GM23338 (cell line): Measurements from ENCODE around the gene KCTD15. TPM values are rescaled to one million over a fixed set of nuclear protein-coding genes. Genes with fewer than 3 reads are reported as not detected.

Experiments
- ATAC-seq: fragments of 200-7000 bp; cut with Tn5 transposase; 3 replicates; pipeline ENCODE4 v1.9.1; 2020
- DNase-seq: peaks from one replicate; pipeline ENCODE4 v3.0.0-alpha.2; 2015; ENCODE audit warnings: low spot score
- H2AFZ ChIP-seq: fragments of 200-600 bp; sonication (generic); 2 replicates; pipeline ENCODE4 v1.8.0; 2016; ENCODE audit warnings: antibody characterized with exemption, mild to moderate bottlenecking, moderate library complexity
- H3F3A ChIP-seq: fragments of 200-600 bp; sonication (generic); replicated peaks from 2 replicates; pipeline ENCODE4 v1.8.0; 2017; ENCODE audit warnings: antibody characterized with exemption, mixed run types, low read depth
- H3K27ac ChIP-seq: fragments of 200-600 bp; sonication (generic); 2 replicates; pipeline ENCODE4 v1.6.1; 2016; ENCODE audit warnings: low read depth
- H3K27me3 ChIP-seq: fragments of 200-600 bp; sonication (generic); 2 replicates; pipeline ENCODE4 v1.8.0; 2016; ENCODE audit warnings: mild to moderate bottlenecking, mixed run types, moderate library complexity; ENCODE audit not compliant: insufficient read depth
- H3K36me3 ChIP-seq: fragments of 200-600 bp; sonication (generic); 2 replicates; pipeline ENCODE4 v1.8.0; 2016; ENCODE audit warnings: mild to moderate bottlenecking; ENCODE audit not compliant: insufficient read depth
- H3K4me1 ChIP-seq: fragments of 200-600 bp; sonication (generic); 2 replicates; pipeline ENCODE4 v1.8.0; 2016; ENCODE audit warnings: mild to moderate bottlenecking, moderate library complexity; ENCODE audit not compliant: insufficient read depth
- H3K4me2 ChIP-seq: fragments of 200-600 bp; sonication (generic); 2 replicates; pipeline ENCODE4 v1.7.1; 2017; ENCODE audit warnings: mixed run types
- H3K4me3 ChIP-seq: fragments of 200-600 bp; sonication (generic); 2 replicates; pipeline ENCODE4 v1.6.1; 2016; ENCODE audit warnings: mixed run types
- H3K79me2 ChIP-seq: fragments of 200-600 bp; sonication (generic); replicated peaks from 2 replicates; pipeline ENCODE4 v1.8.0; 2017; ENCODE audit warnings: mild to moderate bottlenecking; ENCODE audit not compliant: insufficient read depth
- H3K9me2 ChIP-seq: fragments of 200-600 bp; sonication (generic); 2 replicates; pipeline ENCODE4 v1.8.0; 2017; ENCODE audit not compliant: insufficient read depth
- H4K20me1 ChIP-seq: fragments of 200-600 bp; sonication (generic); replicated peaks from 2 replicates; pipeline ENCODE4 v1.8.0; 2017; ENCODE audit warnings: mild to moderate bottlenecking; ENCODE audit not compliant: insufficient read depth
- H3K27ac Mint-ChIP-seq: 2 replicates; pipeline ENCODE4 v1.8.0; 2020; ENCODE audit warnings: inconsistent platforms, mild to moderate bottlenecking, moderate library complexity, mixed read lengths
- H3K27me3 Mint-ChIP-seq: 3 replicates; pipeline ENCODE4 v1.8.0; 2022; ENCODE audit warnings: low read depth, mild to moderate bottlenecking, moderate library complexity, mixed read lengths, inconsistent platforms; ENCODE audit not compliant: insufficient read depth, poor library complexity
- H3K36me3 Mint-ChIP-seq: 3 replicates; pipeline ENCODE4 v1.8.0; 2021; ENCODE audit warnings: low read depth, mild to moderate bottlenecking, inconsistent platforms, moderate library complexity, mixed read lengths
- H3K4me1 Mint-ChIP-seq: 3 replicates; pipeline ENCODE4 v1.8.0; 2020; ENCODE audit warnings: mild to moderate bottlenecking, inconsistent platforms, mixed read lengths
- H3K4me3 Mint-ChIP-seq: 3 replicates; pipeline ENCODE4 v1.8.0; 2021; ENCODE audit warnings: moderate library complexity, mild to moderate bottlenecking, inconsistent platforms, mixed read lengths
- H3K9me3 Mint-ChIP-seq: 3 replicates; pipeline ENCODE4 v1.8.0; 2020; ENCODE audit warnings: moderate library complexity, mild to moderate bottlenecking, inconsistent platforms, mixed read lengths
- CREB1 ChIP-seq: fragments of 250-450 bp; sonication (Bioruptor Pico); IDR thresholded peaks from 2 replicates; pipeline ENCODE4 v1.5.0; 2020; ENCODE audit warnings: low read depth, mild to moderate bottlenecking, moderate library complexity
- EZH2 ChIP-seq: fragments of 200-600 bp; sonication (generic); IDR thresholded peaks from one replicate; pipeline ENCODE4 v1.8.0; 2017; ENCODE audit warnings: antibody characterized with exemption, mild to moderate bottlenecking, low read depth; ENCODE audit not compliant: unreplicated experiment
- EZH2phosphoT487 ChIP-seq: fragments of 200-600 bp; sonication (generic); IDR thresholded peaks from one replicate; pipeline ENCODE4 v1.8.1; 2018; ENCODE audit warnings: antibody characterized with exemption; ENCODE audit not compliant: unreplicated experiment
- JUNB ChIP-seq: IDR thresholded peaks from one replicate; pipeline ENCODE4 v1.6.1; 2016; ENCODE audit warnings: antibody characterized with exemption; ENCODE audit not compliant: unreplicated experiment
- NANOG ChIP-seq: IDR thresholded peaks from 2 replicates; pipeline ENCODE4 v1.6.1; 2016; ENCODE audit warnings: antibody characterized with exemption, borderline replicate concordance
- POLR2AphosphoS5 ChIP-seq: IDR thresholded peaks from 2 replicates; pipeline ENCODE4 v1.6.1; 2016; ENCODE audit warnings: antibody characterized with exemption, low read depth
- STAT1 ChIP-seq: IDR thresholded peaks from one replicate; pipeline ENCODE4 v1.6.1; 2016; ENCODE audit warnings: antibody characterized with exemption; ENCODE audit not compliant: unreplicated experiment
- ZNF114 ChIP-seq: fragments of 250-450 bp; sonication (Bioruptor Pico); IDR thresholded peaks from 2 replicates; pipeline ENCODE4 v1.5.0; 2020; ENCODE audit warnings: mild to moderate bottlenecking, moderate library complexity
- ZNF331 ChIP-seq: fragments of 250-450 bp; sonication (Bioruptor Pico); IDR thresholded peaks from 2 replicates; pipeline ENCODE4 v1.5.0; 2020; ENCODE audit warnings: low read depth, mild to moderate bottlenecking, moderate library complexity
- polyA plus RNA-seq: library from polyadenylated mRNA; unstranded; fragments of >200 nt; fragmentation: Nextera tagmentation; extraction: Ambion mirVana; gene quantifications from 2 replicates; pipeline ENCODE4 v1.2.1, GENCODE V29; 2016
- total RNA-seq: library from RNA; depleted of rRNA; stranded (reverse); fragments of >200 nt; shearing (Covaris generic); gene quantifications from 2 replicates; pipeline ENCODE4 v1.2.3, GENCODE V29; 2014
- TF ChIP-seq, protein P1 (sequence below): IDR thresholded peaks from 2 replicates; pipeline ENCODE4 v1.6.1; 2016; ENCODE audit warnings: antibody characterized with exemption
- TF ChIP-seq, protein P2 (sequence below): fragments of 250-450 bp; sonication (Bioruptor Pico); IDR thresholded peaks from 2 replicates; pipeline ENCODE4 v1.5.0; 2020; ENCODE audit warnings: mild to moderate bottlenecking, moderate library complexity
- TF ChIP-seq, protein P3 (sequence below), 2 experiments: fragments of 200-600 bp in 1 of 2; sonication (generic) in 1 of 2; conservative IDR thresholded peaks; 2 replicates each; pipeline versions ENCODE4 v1.5.1 to v1.6.1; 2016 to 2017; ENCODE audit warnings: antibody characterized with exemption in 2 of 2, low read depth in 2 of 2, mild to moderate bottlenecking in 2 of 2, moderate library complexity in 1 of 2
- TF ChIP-seq, protein P4 (sequence below): IDR thresholded peaks from one replicate; pipeline ENCODE4 v1.6.1; 2018; ENCODE audit warnings: antibody characterized with exemption; ENCODE audit not compliant: unreplicated experiment

KCTD15 gene
- total and polyA plus RNA-seq, 2 experiments from 2014 or later: 5.1 to 60.1 TPM

DNA sequence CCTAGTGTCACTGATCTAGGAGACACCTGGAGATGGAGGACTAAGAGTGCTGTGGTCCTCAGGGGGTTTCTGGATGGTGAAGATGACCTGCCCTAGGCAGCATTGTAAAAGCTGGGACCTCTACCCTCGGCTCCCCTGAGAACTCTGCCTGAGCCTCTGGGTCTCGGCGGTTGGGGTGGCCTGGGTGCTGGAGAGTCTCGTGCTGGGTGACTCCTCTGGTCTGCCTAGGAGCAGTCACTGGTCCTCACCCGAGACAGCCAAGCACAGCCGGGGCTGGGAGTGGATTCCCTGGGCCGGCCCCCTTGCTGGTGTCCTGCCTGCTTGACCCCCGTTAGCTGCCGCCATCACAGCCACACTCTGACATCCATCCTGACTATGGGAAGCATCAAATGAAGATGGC lies 6.7 kb downstream of the KCTD15 start:
- H3K4me1 Mint-ChIP-seq: peaks cover 18% of the 10 kb centered on the region
- H3F3A ChIP-seq: 0 out of 2 replicates have a peak, but pooled peaks cover 2% of the 10 kb centered on the region
- H3K4me3 Mint-ChIP-seq: no peak overlapping the region; the same call in 2 of the 3 replicates
- no peak overlapping the region for H3K27ac ChIP-seq
- H2AFZ ChIP-seq: no peak overlapping the region
- H3K9me3 Mint-ChIP-seq: no peaks in the 10 kb centered on the region
- H3K36me3 Mint-ChIP-seq: peaks cover 80% of the 10 kb centered on the region
- no peak overlapping the region for H3K4me3 ChIP-seq
- H3K4me1 ChIP-seq: peaks cover 14% of the 10 kb centered on the region
- ATAC-seq (no peak), DNase-seq (no peak)
- no peak for TF ChIP-seq ZNF114 (CRISPR knock-in tag)
- TF ChIP-seq POLR2AphosphoS5: no peak
- TF ChIP-seq, protein P1, sequence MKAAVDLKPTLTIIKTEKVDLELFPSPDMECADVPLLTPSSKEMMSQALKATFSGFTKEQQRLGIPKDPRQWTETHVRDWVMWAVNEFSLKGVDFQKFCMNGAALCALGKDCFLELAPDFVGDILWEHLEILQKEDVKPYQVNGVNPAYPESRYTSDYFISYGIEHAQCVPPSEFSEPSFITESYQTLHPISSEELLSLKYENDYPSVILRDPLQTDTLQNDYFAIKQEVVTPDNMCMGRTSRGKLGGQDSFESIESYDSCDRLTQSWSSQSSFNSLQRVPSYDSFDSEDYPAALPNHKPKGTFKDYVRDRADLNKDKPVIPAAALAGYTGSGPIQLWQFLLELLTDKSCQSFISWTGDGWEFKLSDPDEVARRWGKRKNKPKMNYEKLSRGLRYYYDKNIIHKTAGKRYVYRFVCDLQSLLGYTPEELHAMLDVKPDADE: no peak
- TF ChIP-seq, protein P2, sequence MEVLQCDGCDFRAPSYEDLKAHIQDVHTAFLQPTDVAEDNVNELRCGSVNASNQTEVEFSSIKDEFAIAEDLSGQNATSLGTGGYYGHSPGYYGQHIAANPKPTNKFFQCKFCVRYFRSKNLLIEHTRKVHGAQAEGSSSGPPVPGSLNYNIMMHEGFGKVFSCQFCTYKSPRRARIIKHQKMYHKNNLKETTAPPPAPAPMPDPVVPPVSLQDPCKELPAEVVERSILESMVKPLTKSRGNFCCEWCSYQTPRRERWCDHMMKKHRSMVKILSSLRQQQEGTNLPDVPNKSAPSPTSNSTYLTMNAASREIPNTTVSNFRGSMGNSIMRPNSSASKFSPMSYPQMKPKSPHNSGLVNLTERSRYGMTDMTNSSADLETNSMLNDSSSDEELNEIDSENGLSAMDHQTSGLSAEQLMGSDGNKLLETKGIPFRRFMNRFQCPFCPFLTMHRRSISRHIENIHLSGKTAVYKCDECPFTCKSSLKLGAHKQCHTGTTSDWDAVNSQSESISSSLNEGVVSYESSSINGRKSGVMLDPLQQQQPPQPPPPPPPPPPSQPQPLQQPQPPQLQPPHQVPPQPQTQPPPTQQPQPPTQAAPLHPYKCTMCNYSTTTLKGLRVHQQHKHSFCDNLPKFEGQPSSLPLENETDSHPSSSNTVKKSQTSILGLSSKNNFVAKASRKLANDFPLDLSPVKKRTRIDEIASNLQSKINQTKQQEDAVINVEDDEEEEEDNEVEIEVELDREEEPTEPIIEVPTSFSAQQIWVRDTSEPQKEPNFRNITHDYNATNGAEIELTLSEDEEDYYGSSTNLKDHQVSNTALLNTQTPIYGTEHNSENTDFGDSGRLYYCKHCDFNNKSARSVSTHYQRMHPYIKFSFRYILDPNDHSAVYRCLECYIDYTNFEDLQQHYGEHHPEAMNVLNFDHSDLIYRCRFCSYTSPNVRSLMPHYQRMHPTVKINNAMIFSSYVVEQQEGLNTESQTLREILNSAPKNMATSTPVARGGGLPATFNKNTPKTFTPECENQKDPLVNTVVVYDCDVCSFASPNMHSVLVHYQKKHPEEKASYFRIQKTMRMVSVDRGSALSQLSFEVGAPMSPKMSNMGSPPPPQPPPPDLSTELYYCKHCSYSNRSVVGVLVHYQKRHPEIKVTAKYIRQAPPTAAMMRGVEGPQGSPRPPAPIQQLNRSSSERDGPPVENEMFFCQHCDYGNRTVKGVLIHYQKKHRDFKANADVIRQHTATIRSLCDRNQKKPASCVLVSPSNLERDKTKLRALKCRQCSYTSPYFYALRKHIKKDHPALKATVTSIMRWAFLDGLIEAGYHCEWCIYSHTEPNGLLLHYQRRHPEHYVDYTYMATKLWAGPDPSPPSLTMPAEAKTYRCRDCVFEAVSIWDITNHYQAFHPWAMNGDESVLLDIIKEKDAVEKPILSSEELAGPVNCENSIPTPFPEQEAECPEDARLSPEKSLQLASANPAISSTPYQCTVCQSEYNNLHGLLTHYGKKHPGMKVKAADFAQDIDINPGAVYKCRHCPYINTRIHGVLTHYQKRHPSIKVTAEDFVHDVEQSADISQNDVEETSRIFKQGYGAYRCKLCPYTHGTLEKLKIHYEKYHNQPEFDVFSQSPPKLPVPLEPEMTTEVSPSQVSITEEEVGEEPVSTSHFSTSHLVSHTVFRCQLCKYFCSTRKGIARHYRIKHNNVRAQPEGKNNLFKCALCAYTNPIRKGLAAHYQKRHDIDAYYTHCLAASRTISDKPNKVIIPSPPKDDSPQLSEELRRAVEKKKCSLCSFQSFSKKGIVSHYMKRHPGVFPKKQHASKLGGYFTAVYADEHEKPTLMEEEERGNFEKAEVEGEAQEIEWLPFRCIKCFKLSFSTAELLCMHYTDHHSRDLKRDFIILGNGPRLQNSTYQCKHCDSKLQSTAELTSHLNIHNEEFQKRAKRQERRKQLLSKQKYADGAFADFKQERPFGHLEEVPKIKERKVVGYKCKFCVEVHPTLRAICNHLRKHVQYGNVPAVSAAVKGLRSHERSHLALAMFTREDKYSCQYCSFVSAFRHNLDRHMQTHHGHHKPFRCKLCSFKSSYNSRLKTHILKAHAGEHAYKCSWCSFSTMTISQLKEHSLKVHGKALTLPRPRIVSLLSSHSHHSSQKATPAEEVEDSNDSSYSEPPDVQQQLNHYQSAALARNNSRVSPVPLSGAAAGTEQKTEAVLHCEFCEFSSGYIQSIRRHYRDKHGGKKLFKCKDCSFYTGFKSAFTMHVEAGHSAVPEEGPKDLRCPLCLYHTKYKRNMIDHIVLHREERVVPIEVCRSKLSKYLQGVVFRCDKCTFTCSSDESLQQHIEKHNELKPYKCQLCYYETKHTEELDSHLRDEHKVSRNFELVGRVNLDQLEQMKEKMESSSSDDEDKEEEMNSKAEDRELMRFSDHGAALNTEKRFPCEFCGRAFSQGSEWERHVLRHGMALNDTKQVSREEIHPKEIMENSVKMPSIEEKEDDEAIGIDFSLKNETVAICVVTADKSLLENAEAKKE (CRISPR knock-in tag): no peak
- no peak for TF ChIP-seq EZH2phosphoT487
- TF ChIP-seq, protein P3, sequence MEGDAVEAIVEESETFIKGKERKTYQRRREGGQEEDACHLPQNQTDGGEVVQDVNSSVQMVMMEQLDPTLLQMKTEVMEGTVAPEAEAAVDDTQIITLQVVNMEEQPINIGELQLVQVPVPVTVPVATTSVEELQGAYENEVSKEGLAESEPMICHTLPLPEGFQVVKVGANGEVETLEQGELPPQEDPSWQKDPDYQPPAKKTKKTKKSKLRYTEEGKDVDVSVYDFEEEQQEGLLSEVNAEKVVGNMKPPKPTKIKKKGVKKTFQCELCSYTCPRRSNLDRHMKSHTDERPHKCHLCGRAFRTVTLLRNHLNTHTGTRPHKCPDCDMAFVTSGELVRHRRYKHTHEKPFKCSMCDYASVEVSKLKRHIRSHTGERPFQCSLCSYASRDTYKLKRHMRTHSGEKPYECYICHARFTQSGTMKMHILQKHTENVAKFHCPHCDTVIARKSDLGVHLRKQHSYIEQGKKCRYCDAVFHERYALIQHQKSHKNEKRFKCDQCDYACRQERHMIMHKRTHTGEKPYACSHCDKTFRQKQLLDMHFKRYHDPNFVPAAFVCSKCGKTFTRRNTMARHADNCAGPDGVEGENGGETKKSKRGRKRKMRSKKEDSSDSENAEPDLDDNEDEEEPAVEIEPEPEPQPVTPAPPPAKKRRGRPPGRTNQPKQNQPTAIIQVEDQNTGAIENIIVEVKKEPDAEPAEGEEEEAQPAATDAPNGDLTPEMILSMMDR (conservative IDR thresholded peaks at IDR 0.05; ENCODE audit: low read depth in 2 of 2): no peak
- TF ChIP-seq JUNB: no peak
- no peak for TF ChIP-seq EZH2
- TF ChIP-seq, protein P4, sequence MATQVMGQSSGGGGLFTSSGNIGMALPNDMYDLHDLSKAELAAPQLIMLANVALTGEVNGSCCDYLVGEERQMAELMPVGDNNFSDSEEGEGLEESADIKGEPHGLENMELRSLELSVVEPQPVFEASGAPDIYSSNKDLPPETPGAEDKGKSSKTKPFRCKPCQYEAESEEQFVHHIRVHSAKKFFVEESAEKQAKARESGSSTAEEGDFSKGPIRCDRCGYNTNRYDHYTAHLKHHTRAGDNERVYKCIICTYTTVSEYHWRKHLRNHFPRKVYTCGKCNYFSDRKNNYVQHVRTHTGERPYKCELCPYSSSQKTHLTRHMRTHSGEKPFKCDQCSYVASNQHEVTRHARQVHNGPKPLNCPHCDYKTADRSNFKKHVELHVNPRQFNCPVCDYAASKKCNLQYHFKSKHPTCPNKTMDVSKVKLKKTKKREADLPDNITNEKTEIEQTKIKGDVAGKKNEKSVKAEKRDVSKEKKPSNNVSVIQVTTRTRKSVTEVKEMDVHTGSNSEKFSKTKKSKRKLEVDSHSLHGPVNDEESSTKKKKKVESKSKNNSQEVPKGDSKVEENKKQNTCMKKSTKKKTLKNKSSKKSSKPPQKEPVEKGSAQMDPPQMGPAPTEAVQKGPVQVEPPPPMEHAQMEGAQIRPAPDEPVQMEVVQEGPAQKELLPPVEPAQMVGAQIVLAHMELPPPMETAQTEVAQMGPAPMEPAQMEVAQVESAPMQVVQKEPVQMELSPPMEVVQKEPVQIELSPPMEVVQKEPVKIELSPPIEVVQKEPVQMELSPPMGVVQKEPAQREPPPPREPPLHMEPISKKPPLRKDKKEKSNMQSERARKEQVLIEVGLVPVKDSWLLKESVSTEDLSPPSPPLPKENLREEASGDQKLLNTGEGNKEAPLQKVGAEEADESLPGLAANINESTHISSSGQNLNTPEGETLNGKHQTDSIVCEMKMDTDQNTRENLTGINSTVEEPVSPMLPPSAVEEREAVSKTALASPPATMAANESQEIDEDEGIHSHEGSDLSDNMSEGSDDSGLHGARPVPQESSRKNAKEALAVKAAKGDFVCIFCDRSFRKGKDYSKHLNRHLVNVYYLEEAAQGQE: no peak
- TF ChIP-seq STAT1: no peak
- no peak for TF ChIP-seq NANOG
- TF ChIP-seq CREB1: no peak
- TF ChIP-seq ZNF331 (CRISPR knock-in tag): no peak
- H3K4me2 ChIP-seq: no peak overlapping the region
- H3K27me3 ChIP-seq: no peaks in the 10 kb centered on the region
- H3K9me2 ChIP-seq: no peaks in the 10 kb centered on the region
- H3K27ac Mint-ChIP-seq: no peak overlapping the region
- peaks cover 18% of the 10 kb centered on the region for H3K27me3 Mint-ChIP-seq
- H4K20me1 ChIP-seq: peaks cover 10% of the 10 kb centered on the region; the same call in 1 of the 2 replicates
- H3K79me2 ChIP-seq: 0 out of 2 replicates have a peak, but pooled peaks cover 11% of the 10 kb centered on the region
- peaks cover 3% of the 10 kb centered on the region for H3K36me3 ChIP-seq
